GM19240 (cell line): ENCODE data around the gene SEPHS2.
"Not testable (repeated sequence)": the region's sequence is repeated elsewhere in the genome, so short reads cannot be mapped to it uniquely, and the experiment has no call there.

ENCODE experiments used
- DNase-seq: peaks from one replicate; pipeline ENCODE4 v3.0.0; 2011; ENCODE audit warnings: low spot score; ENCODE audit not compliant: insufficient read length

The SEPHS2 gene

GRCh38 chr16:30445408-30446202 lies at the start of gene SEPHS2:
SEPHS2 (minus strand) TSS chr16:30445874; CDS start chr16:30445727, 147 bp downstream.
- peak; percentile 64 for DNase-seq

GRCh38 chr16:30494709-30495108 lies 49.0 kb upstream of the SEPHS2 start:
- no peak for DNase-seq

GRCh38 chr16:30493941-30494488 lies 48.3 kb upstream of the SEPHS2 start:
- no peak for DNase-seq

GRCh38 chr16:30491744-30492308 lies 46.2 kb upstream of the SEPHS2 start:
- no peak for DNase-seq

- DNase-seq, result no peak
Observed at GRCh38 chr16:30491229-30491628, 45.6 kb upstream of the SEPHS2 start.

- no peak for DNase-seq
Observed at GRCh38 chr16:30490210-30490609, 44.5 kb upstream of the SEPHS2 start.

GRCh38 chr16:30488764-30489605 lies 43.3 kb upstream of the SEPHS2 start:
- no peak for DNase-seq

- no peak for DNase-seq
Observed at GRCh38 chr16:30485818-30486436, 40.3 kb upstream of the SEPHS2 start.

- no peak for DNase-seq
Observed at GRCh38 chr16:30484887-30485286, 39.2 kb upstream of the SEPHS2 start.

GRCh38 chr16:30482366-30482765 lies 36.7 kb upstream of the SEPHS2 start:
- no peak for DNase-seq

- no peak for DNase-seq
Observed at GRCh38 chr16:30481381-30481780, 35.7 kb upstream of the SEPHS2 start.

GRCh38 chr16:30478766-30479478 lies 33.2 kb upstream of the SEPHS2 start:
- no peak for DNase-seq

- DNase-seq, result not testable (repeated sequence)
Observed at GRCh38 chr16:30477773-30478172, 32.1 kb upstream of the SEPHS2 start.

GRCh38 chr16:30476991-30477390 lies 31.3 kb upstream of the SEPHS2 start:
- DNase-seq, result no peak

- no peak for DNase-seq
Observed at GRCh38 chr16:30474684-30475083, 29.0 kb upstream of the SEPHS2 start.

- no peak for DNase-seq
Observed at GRCh38 chr16:30474074-30474452, 28.4 kb upstream of the SEPHS2 start.

GRCh38 chr16:30473231-30474073 lies 27.8 kb upstream of the SEPHS2 start:
- DNase-seq, result no peak

GRCh38 chr16:30472328-30472942 lies 26.8 kb upstream of the SEPHS2 start, which contains the start of gene ITGAL:
ITGAL (plus strand) TSS chr16:30472742; CDS start chr16:30472838, 96 bp downstream.
- DNase-seq, result peak; percentile 70

- no peak for DNase-seq
Observed at GRCh38 chr16:30470632-30470995, 24.9 kb upstream of the SEPHS2 start.
